IPS-11a (cell line): ENCODE results near the gene THRA.

ENCODE experiments used
- H3K4me3 ChIP-seq: one replicate; pipeline ENCODE4 v1.5.1; 2013; ENCODE audit warnings: low read depth, low read length, control low read depth

THRA gene

DNA sequence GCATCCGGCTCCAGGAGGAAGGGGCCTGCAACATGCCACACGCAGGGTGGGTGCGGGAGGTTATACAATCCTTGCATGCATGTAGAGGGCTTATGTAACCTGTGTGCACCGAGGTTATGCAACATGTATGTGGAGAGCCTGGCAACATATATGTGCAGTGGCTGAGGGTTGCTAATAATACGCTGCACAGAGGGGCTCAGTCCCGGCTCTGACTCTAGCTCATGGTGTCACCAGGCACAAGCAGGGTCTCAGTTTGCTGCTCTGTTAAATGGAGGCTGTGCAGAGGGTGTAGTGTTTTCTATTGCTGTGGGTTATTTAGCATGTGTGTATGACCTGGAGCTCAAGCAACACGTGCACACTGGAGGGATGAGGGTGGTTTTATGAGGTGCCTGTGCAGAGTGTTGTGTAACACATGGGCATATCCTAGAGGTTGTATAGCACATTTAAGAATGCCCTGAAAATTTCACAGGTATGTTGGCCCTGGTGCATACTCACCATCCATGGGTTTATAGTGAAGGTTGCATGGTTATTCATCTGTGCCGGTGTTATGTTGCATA lies 13.3 kb downstream of the THRA start:
- H3K4me3 ChIP-seq: no peak overlapping the region

DNA sequence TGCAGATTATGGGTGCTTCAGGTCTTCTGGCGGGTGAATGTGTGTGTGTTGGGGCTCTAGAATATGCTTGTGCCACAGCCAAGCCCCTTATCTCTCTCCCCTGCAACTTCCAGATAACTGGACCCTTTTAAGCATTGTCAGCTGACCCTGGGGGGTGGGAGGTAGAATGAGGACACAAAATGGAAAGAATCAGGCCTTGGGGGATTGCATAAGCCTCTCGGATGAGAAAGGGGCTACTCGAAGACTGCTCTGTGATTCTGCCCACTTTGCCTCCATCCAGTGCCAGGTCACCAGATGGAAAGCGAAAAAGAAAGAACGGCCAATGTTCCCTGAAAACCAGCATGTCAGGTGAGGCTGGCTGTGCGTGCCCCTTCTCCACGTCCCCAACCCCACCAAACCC lies 13.8 kb downstream of the THRA start:
- no peak overlapping the region for H3K4me3 ChIP-seq

- H3K4me3 ChIP-seq: no peak overlapping the region
Measured at GRCh38 chr17:40079545-40079944, 16.8 kb downstream of the THRA start.

DNA sequence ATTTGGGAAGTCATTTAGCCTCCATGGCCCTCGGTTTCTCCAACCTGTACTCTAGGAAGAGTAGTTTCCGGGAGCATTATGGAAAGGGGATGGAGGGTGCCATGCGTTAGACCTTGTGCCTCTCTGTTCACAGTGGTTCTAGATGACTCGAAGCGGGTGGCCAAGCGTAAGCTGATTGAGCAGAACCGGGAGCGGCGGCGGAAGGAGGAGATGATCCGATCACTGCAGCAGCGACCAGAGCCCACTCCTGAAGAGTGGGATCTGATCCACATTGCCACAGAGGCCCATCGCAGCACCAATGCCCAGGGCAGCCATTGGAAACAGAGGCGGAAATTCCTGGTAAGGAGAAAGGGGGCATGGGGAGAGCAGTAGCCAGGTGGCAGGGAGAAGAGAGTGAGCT lies 21.7 kb downstream of the THRA start:
- H3K4me3 ChIP-seq: no peak overlapping the region

GRCh38 chr17:40086150-40087044 lies 23.6 kb downstream of the THRA start:
- H3K4me3 ChIP-seq: no peak overlapping the region

- H3K4me3 ChIP-seq: no peak overlapping the region
Measured at GRCh38 chr17:40087049-40087794, 24.5 kb downstream of the THRA start.

GRCh38 chr17:40087903-40088718 lies 25.3 kb downstream of the THRA start:
- H3K4me3 ChIP-seq: no peak overlapping the region

- H3K4me3 ChIP-seq: no peak overlapping the region
Measured at GRCh38 chr17:40089077-40089895, 26.5 kb downstream of the THRA start.

GRCh38 chr17:40090237-40091119 lies 27.7 kb downstream of the THRA start:
- H3K4me3 ChIP-seq: no peak overlapping the region

DNA sequence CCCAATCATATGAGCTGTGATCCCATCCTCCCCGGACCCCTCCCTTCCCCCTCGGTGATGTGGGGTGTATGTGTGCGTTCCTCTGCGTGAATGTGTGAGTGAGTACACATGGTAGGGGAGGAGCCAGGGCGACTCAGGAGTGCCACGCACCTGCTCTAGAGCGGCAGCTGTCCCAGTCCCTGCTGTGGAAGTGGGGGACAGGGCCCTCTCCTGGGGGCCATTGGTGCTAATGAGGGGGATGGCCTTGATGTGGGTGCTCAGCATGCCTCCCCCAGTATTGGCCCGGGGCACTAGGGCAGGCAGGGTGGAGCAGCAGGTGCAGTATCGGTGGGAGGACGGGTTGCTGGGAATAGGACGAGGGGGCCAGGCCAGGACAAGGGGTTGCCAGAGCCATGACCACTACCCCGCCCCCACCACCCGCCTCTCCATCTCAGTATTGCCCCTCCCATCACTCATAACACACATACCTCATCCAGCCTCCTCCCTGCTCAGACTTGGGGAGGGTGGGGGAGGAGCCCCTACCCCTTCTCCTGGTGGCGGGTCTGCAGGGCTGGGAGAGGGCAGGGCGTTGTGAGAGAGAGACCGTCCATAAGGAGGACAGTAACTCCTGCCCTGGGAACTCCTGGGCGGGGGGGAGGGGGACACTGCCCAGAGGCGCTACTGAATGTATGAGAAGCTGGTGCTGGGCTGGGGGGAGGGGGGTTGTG lies 29.1 kb downstream of the THRA start:
- H3K4me3 ChIP-seq: no peak overlapping the region

- H3K4me3 ChIP-seq: no peak overlapping the region
Measured at GRCh38 chr17:40092581-40092980, 29.8 kb downstream of the THRA start.

DNA sequence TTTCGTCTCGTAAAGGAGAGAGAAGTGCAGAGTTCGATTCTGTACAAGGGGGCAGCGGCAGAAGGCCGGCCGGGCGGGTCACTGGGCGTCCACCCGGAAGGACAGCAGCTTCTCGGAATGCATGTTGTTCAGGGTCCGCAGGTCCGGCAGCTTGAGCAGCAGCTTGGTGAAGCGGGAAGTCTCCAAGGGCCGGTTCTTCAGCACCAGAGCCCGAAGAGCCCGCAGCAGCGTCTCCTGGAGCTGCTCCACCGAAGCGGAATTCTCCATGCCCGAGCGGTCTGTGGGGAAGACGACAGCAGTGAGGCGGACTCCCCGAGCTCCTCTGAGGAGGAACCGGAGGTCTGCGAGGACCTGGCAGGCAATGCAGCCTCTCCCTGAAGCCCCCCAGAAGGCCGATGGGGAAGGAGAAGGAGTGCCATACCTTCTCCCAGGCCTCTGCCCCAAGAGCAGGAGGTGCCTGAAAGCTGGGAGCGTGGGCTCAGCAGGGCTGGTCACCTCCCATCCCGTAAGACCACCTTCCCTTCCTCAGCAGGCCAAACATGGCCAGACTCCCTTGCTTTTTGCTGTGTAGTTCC lies 30.3 kb downstream of the THRA start:
- no peak overlapping the region for H3K4me3 ChIP-seq

- H3K4me3 ChIP-seq: no peak overlapping the region
Measured at GRCh38 chr17:40093580-40094201, 30.9 kb downstream of the THRA start.

- no peak overlapping the region for H3K4me3 ChIP-seq
Measured at GRCh38 chr17:40094874-40095273, 32.1 kb downstream of the THRA start.

- H3K4me3 ChIP-seq: no peak overlapping the region
Measured at GRCh38 chr17:40095351-40095943, 32.7 kb downstream of the THRA start.

DNA sequence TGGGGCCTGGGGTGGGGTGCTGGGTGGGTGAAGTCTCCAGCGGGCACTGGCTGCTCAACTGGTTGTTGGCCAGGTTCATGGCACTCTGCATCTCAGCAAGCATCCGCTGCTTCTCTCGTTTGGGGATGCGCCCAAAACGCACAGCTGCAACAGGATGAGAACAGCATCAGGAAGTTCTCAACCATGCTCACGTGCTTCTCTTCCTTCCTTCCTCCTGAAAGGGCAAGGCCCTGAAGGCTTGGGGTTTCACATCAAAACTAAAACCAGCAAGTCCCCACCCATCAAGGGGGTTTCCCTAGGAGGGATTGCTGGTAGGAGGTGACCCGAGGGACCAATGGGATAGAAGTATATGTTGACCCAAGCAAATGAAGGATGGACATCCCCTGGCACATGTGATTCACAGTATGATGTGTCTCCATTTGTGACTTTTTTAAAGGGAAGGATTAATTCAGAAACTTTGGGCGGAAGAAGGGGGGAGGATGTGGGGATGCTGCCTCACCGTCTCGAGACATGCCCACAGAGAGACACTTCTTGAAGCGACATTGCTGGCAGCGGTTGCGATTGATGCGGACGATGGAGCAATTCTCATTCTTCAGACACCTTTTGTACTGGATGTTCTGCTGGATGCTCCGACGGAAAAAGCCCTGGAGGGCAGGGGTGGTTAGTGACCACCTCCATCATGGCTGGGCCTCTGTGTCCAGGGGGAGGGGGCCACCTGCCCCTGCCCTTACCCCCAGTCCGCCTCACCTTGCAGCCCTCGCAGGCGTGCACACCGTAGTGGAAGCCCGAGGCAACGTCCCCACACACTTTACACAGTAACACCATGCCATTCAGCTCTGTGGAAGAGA lies 33.4 kb downstream of the THRA start:
- no peak overlapping the region for H3K4me3 ChIP-seq
